WTC11 (cell line): ENCODE data around the gene CORIN.

Source experiments
- ATF3 ChIP-seq: sonication (generic); formaldehyde crosslinking; conservative IDR thresholded peaks from 2 replicates; pipeline ENCODE4 v1.8.1; 2022; ENCODE audit warnings: mild to moderate bottlenecking, missing genetic modification reagents
- CTCF ChIP-seq: fragments of 200-600 bp; IDR thresholded peaks from 2 replicates; pipeline ENCODE4 v1.8.0; 2022; ENCODE audit warnings: antibody characterized with exemption
- FOXK1 ChIP-seq: sonication (generic); formaldehyde crosslinking; IDR thresholded peaks from 2 replicates; pipeline ENCODE4 v1.8.0; 2022; ENCODE audit warnings: mild to moderate bottlenecking, moderate library complexity, missing genetic modification reagents
- NR2C2 ChIP-seq: sonication (generic); formaldehyde crosslinking; IDR thresholded peaks from 2 replicates; pipeline ENCODE4 v1.8.0; 2022; ENCODE audit warnings: mild to moderate bottlenecking, missing genetic modification reagents
- STAT6 ChIP-seq: sonication (generic); formaldehyde crosslinking; conservative IDR thresholded peaks from 2 replicates; pipeline ENCODE4 v1.8.1; 2023; ENCODE audit warnings: mild to moderate bottlenecking, low read depth, missing genetic modification reagents, moderate library complexity
- USF1 ChIP-seq: sonication (generic); formaldehyde crosslinking; IDR thresholded peaks from 2 replicates; pipeline ENCODE4 v1.8.0; 2022; ENCODE audit warnings: mild to moderate bottlenecking, missing genetic modification reagents
- USF2 ChIP-seq: sonication (generic); formaldehyde crosslinking; IDR thresholded peaks from 2 replicates; pipeline ENCODE4 v1.8.1; 2023; ENCODE audit warnings: mild to moderate bottlenecking, missing genetic modification reagents, moderate library complexity
- ZNF121 ChIP-seq: sonication (generic); formaldehyde crosslinking; IDR thresholded peaks from 2 replicates; pipeline ENCODE4 v1.8.0; 2023; ENCODE audit warnings: missing genetic modification reagents

- TF ChIP-seq STAT6 (CRISPR knock-in tag) (no peak), CTCF (no peak), NR2C2 (CRISPR knock-in tag) (no peak), USF2 (no peak), ZNF121 (CRISPR knock-in tag) (no peak), FOXK1 (no peak), ATF3 (CRISPR knock-in tag) (no peak), USF1 (CRISPR knock-in tag) (no peak)
These were observed 191.5 kb downstream of the CORIN start for GRCh38 chr4:47646372-47646771.
